HEK293 (cell line): ENCODE measurements around the gene MELTF.

Experiments
- CTCF ChIA-PET: fragments of 350-600 bp; formaldehyde crosslinking; extraction: SDS; loops from one replicate; lab custom pipeline; 2021; ENCODE audit warnings: antibody characterized with exemption; lab: Yijun Ruan, JAX
- POLR2A ChIA-PET: fragments of 300-600 bp; formaldehyde crosslinking; extraction: SDS; loops from one replicate; lab custom pipeline; 2020; ENCODE audit warnings: antibody characterized with exemption, inconsistent platforms; lab: Yijun Ruan, JAX
- H3K27ac ChIP-seq: fragments of 200-500 bp; sonication (Bioruptor generic); 2 replicates; pipeline ENCODE4 v1.5.1; 2014; ENCODE audit warnings: low read depth, low read length, control low read depth, inconsistent platforms; ENCODE audit errors: extremely low read depth
- H3K36me3 ChIP-seq, 2 experiments: fragments of 200-500 bp in 1 of 2; sonication (Bioruptor generic) in 1 of 2; 1 replicate in 1 of 2; 2 replicates in 1 of 2; pipeline ENCODE4 v1.5.1; 2014 to 2017; ENCODE audit warnings: inconsistent platforms in 2 of 2, low read length in 2 of 2; ENCODE audit not compliant: control insufficient read depth in 2 of 2, insufficient read depth in 1 of 2
- H3K4me1 ChIP-seq: fragments of 200-500 bp; sonication (Bioruptor generic); 2 replicates; pipeline ENCODE4 v1.5.1; 2014; ENCODE audit warnings: mild to moderate bottlenecking, low read length, inconsistent platforms; ENCODE audit not compliant: control insufficient read depth, insufficient read depth
- H3K4me3 ChIP-seq: 2 replicates; pipeline ENCODE4 v1.5.1; 2011; ENCODE audit warnings: low read depth, mild to moderate bottlenecking, control low read depth, low read length, moderate library complexity
- H3K9me3 ChIP-seq: fragments of 200-500 bp; sonication (Bioruptor generic); 2 replicates; pipeline ENCODE4 v1.5.1; 2014; ENCODE audit warnings: low read depth, low read length, inconsistent platforms; ENCODE audit not compliant: control insufficient read depth, insufficient read depth
- BCL11A ChIP-seq: fragments of 450-650 bp; formaldehyde crosslinking; IDR thresholded peaks from 2 replicates; pipeline ENCODE4 v1.5.1; 2016; ENCODE audit warnings: low read depth, missing biosample characterization, missing genetic modification characterization
- HOXC10 ChIP-seq: sonication (generic); formaldehyde crosslinking; IDR thresholded peaks from 2 replicates; pipeline ENCODE4 v1.8.1; 2023; ENCODE audit warnings: mild to moderate bottlenecking, missing genetic modification reagents
- HOXD13 ChIP-seq: sonication (generic); formaldehyde crosslinking; IDR thresholded peaks from 2 replicates; pipeline ENCODE4 v1.8.0; 2022; ENCODE audit warnings: missing genetic modification reagents, borderline replicate concordance
- KLF7 ChIP-seq: fragments of 450-650 bp; formaldehyde crosslinking; IDR thresholded peaks from 2 replicates; pipeline ENCODE4 v1.5.1; 2016; ENCODE audit warnings: missing biosample characterization, missing genetic modification characterization, borderline replicate concordance
- KLF8 ChIP-seq: fragments of 450-650 bp; formaldehyde crosslinking; IDR thresholded peaks from 2 replicates; pipeline ENCODE4 v1.5.1; 2016; ENCODE audit warnings: missing biosample characterization, missing genetic modification characterization
- PBX3 ChIP-seq: sonication (generic); formaldehyde crosslinking; IDR thresholded peaks from 2 replicates; pipeline ENCODE4 v1.8.1; 2022; ENCODE audit warnings: mild to moderate bottlenecking, moderate library complexity, missing genetic modification reagents
- REPIN1 ChIP-seq: fragments of 450-650 bp; formaldehyde crosslinking; IDR thresholded peaks from 2 replicates; pipeline ENCODE4 v1.5.1; 2017; ENCODE audit warnings: missing biosample characterization, missing genetic modification characterization, low read depth
- SCRT1 ChIP-seq: fragments of 450-650 bp; formaldehyde crosslinking; IDR thresholded peaks from 2 replicates; pipeline ENCODE4 v1.5.1; 2016; ENCODE audit warnings: missing biosample characterization, missing genetic modification characterization, borderline replicate concordance
- SP2 ChIP-seq: fragments of 450-650 bp; formaldehyde crosslinking; IDR thresholded peaks from 2 replicates; pipeline ENCODE4 v1.5.1; 2016; ENCODE audit warnings: missing biosample characterization, missing genetic modification characterization
- YY2 ChIP-seq: fragments of 450-650 bp; formaldehyde crosslinking; IDR thresholded peaks from 2 replicates; pipeline ENCODE4 v1.5.1; 2016; ENCODE audit warnings: missing biosample characterization, missing genetic modification characterization
- ZIC2 ChIP-seq: fragments of 450-650 bp; formaldehyde crosslinking; IDR thresholded peaks from 2 replicates; pipeline ENCODE4 v1.5.1; 2016; ENCODE audit warnings: missing biosample characterization, missing genetic modification characterization
- ZNF112 ChIP-seq: fragments of 450-650 bp; formaldehyde crosslinking; IDR thresholded peaks from 2 replicates; pipeline ENCODE4 v1.5.0; 2017; ENCODE audit warnings: missing biosample characterization, missing genetic modification characterization
- ZNF132 ChIP-seq: fragments of 450-650 bp; formaldehyde crosslinking; IDR thresholded peaks from 2 replicates; pipeline ENCODE4 v1.5.1; 2017; ENCODE audit warnings: missing biosample characterization, missing genetic modification characterization, borderline replicate concordance
- ZNF146 ChIP-seq: fragments of 450-650 bp; formaldehyde crosslinking; IDR thresholded peaks from 2 replicates; pipeline ENCODE4 v1.5.1; 2016; ENCODE audit warnings: missing biosample characterization, missing genetic modification characterization
- ZNF169 ChIP-seq: fragments of 450-650 bp; formaldehyde crosslinking; IDR thresholded peaks from 2 replicates; pipeline ENCODE4 v1.5.1; 2016; ENCODE audit warnings: missing biosample characterization, missing genetic modification characterization
- ZNF175 ChIP-seq: fragments of 450-650 bp; formaldehyde crosslinking; IDR thresholded peaks from 2 replicates; pipeline ENCODE4 v1.5.1; 2016; ENCODE audit warnings: missing biosample characterization, missing genetic modification characterization
- ZNF18 ChIP-seq: fragments of 450-650 bp; formaldehyde crosslinking; IDR thresholded peaks from 2 replicates; pipeline ENCODE4 v1.5.1; 2016; ENCODE audit warnings: missing biosample characterization, missing genetic modification characterization
- ZNF202 ChIP-seq: fragments of 450-650 bp; formaldehyde crosslinking; IDR thresholded peaks from 2 replicates; pipeline ENCODE4 v1.5.1; 2016; ENCODE audit warnings: missing biosample characterization, missing genetic modification characterization, borderline replicate concordance
- ZNF214 ChIP-seq: fragments of 450-650 bp; formaldehyde crosslinking; IDR thresholded peaks from 2 replicates; pipeline ENCODE4 v1.5.1; 2017; ENCODE audit warnings: missing biosample characterization, mild to moderate bottlenecking, missing genetic modification characterization, borderline replicate concordance
- ZNF266 ChIP-seq: fragments of 450-650 bp; formaldehyde crosslinking; IDR thresholded peaks from 2 replicates; pipeline ENCODE4 v1.5.1; 2016; ENCODE audit warnings: missing biosample characterization, missing genetic modification characterization, low read depth
- ZNF366 ChIP-seq: fragments of 450-650 bp; formaldehyde crosslinking; conservative IDR thresholded peaks from 2 replicates; pipeline ENCODE4 v1.5.1; 2016; ENCODE audit warnings: missing biosample characterization, missing genetic modification characterization
- ZNF488 ChIP-seq: fragments of 450-650 bp; formaldehyde crosslinking; IDR thresholded peaks from 2 replicates; pipeline ENCODE4 v1.5.1; 2016; ENCODE audit warnings: missing biosample characterization, missing genetic modification characterization
- ZNF548 ChIP-seq: fragments of 450-650 bp; formaldehyde crosslinking; IDR thresholded peaks from 2 replicates; pipeline ENCODE4 v1.5.1; 2016; ENCODE audit warnings: missing biosample characterization, missing genetic modification characterization
- ZNF561 ChIP-seq: fragments of 450-650 bp; IDR thresholded peaks from 2 replicates; pipeline ENCODE4 v1.5.1; 2018; ENCODE audit warnings: missing biosample characterization, missing genetic modification characterization, borderline replicate concordance
- ZNF571 ChIP-seq: fragments of 450-650 bp; formaldehyde crosslinking; IDR thresholded peaks from 2 replicates; pipeline ENCODE4 v1.5.0; 2017; ENCODE audit warnings: missing biosample characterization, missing genetic modification characterization
- ZNF626 ChIP-seq: fragments of 450-650 bp; sonication (Bioruptor Pico); formaldehyde crosslinking; IDR thresholded peaks from 2 replicates; pipeline ENCODE4 v1.5.1; 2018; ENCODE audit warnings: missing biosample characterization, missing genetic modification characterization, inconsistent platforms
- ZNF629 ChIP-seq: fragments of 450-650 bp; formaldehyde crosslinking; IDR thresholded peaks from 2 replicates; pipeline ENCODE4 v1.5.1; 2017; ENCODE audit warnings: missing biosample characterization, missing genetic modification characterization
- ZNF704 ChIP-seq: fragments of 450-650 bp; formaldehyde crosslinking; IDR thresholded peaks from 2 replicates; pipeline ENCODE4 v1.5.1; 2016; ENCODE audit warnings: missing biosample characterization, missing genetic modification characterization
- ZNF76 ChIP-seq: fragments of 450-650 bp; formaldehyde crosslinking; IDR thresholded peaks from 2 replicates; pipeline ENCODE4; 2016; ENCODE audit warnings: low read depth, missing biosample characterization, missing genetic modification characterization, borderline replicate concordance
- ZNF830 ChIP-seq: fragments of 450-650 bp; IDR thresholded peaks from 2 replicates; pipeline ENCODE4 v1.5.0; 2018; ENCODE audit warnings: missing biosample characterization, missing genetic modification characterization, low read depth, mild to moderate bottlenecking, moderate library complexity
- ZSCAN30 ChIP-seq: fragments of 450-650 bp; IDR thresholded peaks from 2 replicates; pipeline ENCODE4 v1.5.1; 2018; ENCODE audit warnings: missing biosample characterization, mild to moderate bottlenecking, missing genetic modification characterization, moderate library complexity

MELTF gene

DNA sequence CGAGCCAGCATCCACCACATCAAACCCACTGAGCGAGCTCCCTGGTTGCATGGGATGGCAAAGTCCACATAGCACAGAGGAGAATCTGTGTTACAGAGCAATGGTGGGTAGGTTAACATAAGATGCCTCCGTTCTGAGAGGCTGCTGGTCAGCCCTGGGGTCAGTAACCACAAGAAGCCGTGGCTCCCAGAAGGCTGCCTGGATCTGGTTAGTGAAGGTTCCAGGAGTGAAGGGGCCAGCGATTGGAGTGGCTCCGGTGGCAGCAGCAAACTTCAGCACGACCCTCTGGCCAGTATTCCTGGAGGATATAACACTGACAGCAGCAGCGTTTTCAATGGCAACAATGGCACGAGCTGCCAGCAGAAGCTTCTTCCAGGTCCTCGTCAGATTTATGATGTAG is 42.6 kb downstream of the MELTF start:
- no peaks in the 10 kb centered on the region for H3K36me3 ChIP-seq
- no peak overlapping the region for H3K27ac ChIP-seq
- no peaks in the 10 kb centered on the region for H3K9me3 ChIP-seq
- TF ChIP-seq ZNF629 (tag by site-specific recombination) (no peak), ZNF266 (tag by site-specific recombination) (no peak), ZNF76 (no peak), ZNF132 (tag by site-specific recombination) (no peak), PBX3 (CRISPR knock-in tag) (no peak), HOXC10 (CRISPR knock-in tag) (no peak), HOXD13 (no peak), ZNF830 (no peak), ZNF175 (no peak), ZNF202 (tag by site-specific recombination) (no peak), ZNF366 (tag by site-specific recombination) (no peak), ZNF18 (tag by site-specific recombination) (no peak)
- H3K4me3 ChIP-seq, result no peak overlapping the region
- POLR2A ChIA-PET, result no interaction called here
- no peaks in the 10 kb centered on the region for H3K4me1 ChIP-seq
- CTCF ChIA-PET, result interaction anchor here (0.7 kb wide), 1 partner anchor 144 kb away, joined by 3 read pairs; no protein-coding TSS in a partner anchor

DNA sequence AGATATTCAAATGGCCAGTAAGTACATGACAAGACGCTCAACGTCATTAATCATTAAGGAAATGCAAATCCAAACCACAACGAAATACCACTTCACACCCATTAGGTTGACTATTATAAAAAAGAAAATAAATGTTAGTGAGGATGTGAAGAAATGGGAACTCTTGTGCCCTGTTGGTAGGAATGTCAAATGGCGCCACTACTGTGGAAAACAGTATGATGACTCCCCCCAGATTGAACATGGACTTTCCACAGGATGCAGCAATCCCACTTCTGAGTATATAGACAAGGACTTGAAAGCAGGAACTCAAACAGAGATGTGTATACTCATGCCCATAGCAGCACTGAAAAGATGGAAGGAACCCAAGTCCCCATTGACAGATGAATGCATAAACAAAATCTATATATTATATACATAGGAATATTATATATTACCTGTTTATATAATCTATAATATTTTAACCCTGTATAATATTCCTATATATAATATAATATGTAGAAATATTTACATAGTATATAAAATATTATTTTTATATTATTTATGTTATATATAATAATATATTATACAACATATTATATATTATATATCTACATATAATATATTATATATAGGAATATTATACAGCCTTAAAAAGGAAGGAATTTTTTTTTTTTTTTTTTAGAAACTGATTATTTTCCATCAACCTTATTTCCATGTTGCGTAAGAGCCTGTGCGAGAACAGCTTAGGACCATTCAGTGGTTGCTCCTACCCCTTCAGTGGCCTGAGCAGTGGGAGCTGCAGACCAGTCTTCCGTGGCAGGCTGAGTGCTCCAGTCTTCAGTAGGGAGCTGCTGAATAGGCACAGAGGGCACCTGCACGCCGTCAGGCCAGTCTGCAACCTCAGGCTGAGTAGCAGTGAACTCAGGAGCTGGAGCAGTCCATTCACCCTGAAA is 43.4 kb downstream of the MELTF start:
- H3K9me3 ChIP-seq, result no peaks in the 10 kb centered on the region
- ChIA-PET POLR2A (no interaction called here), CTCF (interaction anchor here (0.7 kb wide), 1 partner anchor 143 kb away, joined by 3 read pairs; no protein-coding TSS in a partner anchor)

More for the DNA sequence above, 43.4 kb downstream of the MELTF start:
- TF ChIP-seq YY2 (no peak), ZNF548 (tag by site-specific recombination) (no peak), ZNF488 (tag by site-specific recombination) (no peak), ZNF214 (tag by site-specific recombination) (no peak), ZNF704 (no peak), ZIC2 (tag by site-specific recombination) (no peak), REPIN1 (tag by site-specific recombination) (no peak), ZSCAN30 (tag by site-specific recombination) (no peak), ZNF146 (tag by site-specific recombination) (no peak; the same call in 1 of the 2 replicates), ZNF175 (no peak), SCRT1 (tag by site-specific recombination) (no peak), ZNF561 (tag by site-specific recombination) (no peak), ZNF169 (tag by site-specific recombination) (no peak), KLF8 (no peak), ZNF571 (tag by site-specific recombination) (no peak), ZNF626 (no peak), SP2 (tag by site-specific recombination) (no peak), ZNF112 (no peak), KLF7 (tag by site-specific recombination) (no peak), BCL11A (tag by site-specific recombination) (no peak)
- Histone ChIP-seq H3K4me3 (no peak overlapping the region), H3K4me1 (no peaks in the 10 kb centered on the region), H3K27ac (no peak overlapping the region), H3K36me3 (no peaks in the 10 kb centered on the region)
